SK-N-SH (cell line): ENCODE measurements around the gene HHATL. TPM values are rescaled to one million over a fixed set of nuclear protein-coding genes. Genes with fewer than 3 reads are reported as not detected.

Experiments
- CTCF ChIA-PET: fragments of 300-600, 350-600 bp; formaldehyde crosslinking; extraction: SDS; loops from one replicate; lab custom pipeline; 2021; lab: Yijun Ruan, JAX
- POLR2A ChIA-PET: fragments of 350-600 bp; sonication (Branson Sonifier 250); formaldehyde crosslinking; extraction: SDS; loops from one replicate; lab custom pipeline; 2020; ENCODE audit warnings: antibody characterized with exemption, inconsistent platforms; lab: Yijun Ruan, JAX
- DNase-seq: peaks from one replicate; pipeline ENCODE4 v3.0.0; 2012
- H2AFZ ChIP-seq: fragments of 200-600 bp; sonication (generic); 2 replicates; pipeline ENCODE4 v1.8.1; 2016; ENCODE audit warnings: antibody characterized with exemption, mild to moderate bottlenecking, low read depth
- H3F3A ChIP-seq: fragments of 200-600 bp; sonication (generic); replicated peaks from 2 replicates; pipeline ENCODE3; 2016; ENCODE audit warnings: antibody characterized with exemption, mild to moderate bottlenecking; ENCODE audit not compliant: insufficient read depth
- H3K27ac ChIP-seq, 2 experiments: fragments of 200-500 bp in 1 of 2; fragments of 200-600 bp in 1 of 2; sonication (Bioruptor generic) in 1 of 2; sonication (generic), shearing (Covaris generic) in 1 of 2; 2 replicates each; pipeline versions ENCODE4 v1.5.1 to v1.6.1; 2014 to 2016; ENCODE audit warnings: low read depth in 2 of 2, inconsistent platforms in 1 of 2, low read length in 1 of 2, mild to moderate bottlenecking in 1 of 2, mixed read lengths in 1 of 2
- H3K27me3 ChIP-seq: fragments of 200-600 bp; sonication (generic), shearing (Covaris generic); 2 replicates; pipeline ENCODE4 v1.6.1; 2016; ENCODE audit warnings: mixed run types; ENCODE audit not compliant: insufficient read depth
- H3K36me3 ChIP-seq, 2 experiments: fragments of 200-500 bp in 1 of 2; fragments of 200-600 bp in 1 of 2; sonication (Bioruptor generic) in 1 of 2; sonication (generic) in 1 of 2; replicated peaks in 1 of 2; 2 replicates each; pipeline versions ENCODE3 to v1.5.1; 2014 to 2016; ENCODE audit warnings: low read length in 1 of 2, mild to moderate bottlenecking in 1 of 2; ENCODE audit not compliant: insufficient read depth in 2 of 2, control insufficient read depth in 1 of 2
- H3K4me1 ChIP-seq, 2 experiments: fragments of 200-500 bp in 1 of 2; fragments of 200-600 bp in 1 of 2; sonication (Bioruptor generic) in 1 of 2; sonication (generic), shearing (Covaris generic) in 1 of 2; 2 replicates each; pipeline versions ENCODE4 v1.5.1 to v1.6.1; 2014 to 2016; ENCODE audit warnings: low read depth in 1 of 2, low read length in 1 of 2, mixed run types in 1 of 2; ENCODE audit not compliant: insufficient read depth in 2 of 2, control insufficient read depth in 1 of 2
- H3K4me2 ChIP-seq: fragments of 200-600 bp; sonication (generic), shearing (Covaris generic); 2 replicates; pipeline ENCODE4 v1.6.1; 2017; ENCODE audit warnings: mixed run types
- H3K4me3 ChIP-seq, 2 experiments: fragments of 200-500 bp in 1 of 2; fragments of 200-600 bp in 1 of 2; sonication (Bioruptor generic) in 1 of 2; sonication (generic), shearing (Covaris generic) in 1 of 2; 2 replicates each; pipeline versions ENCODE4 v1.5.1 to v1.8.1; 2014 to 2016; ENCODE audit warnings: low read depth in 2 of 2, inconsistent platforms in 1 of 2, low read length in 1 of 2, mild to moderate bottlenecking in 1 of 2, mixed read lengths in 1 of 2, moderate library complexity in 1 of 2
- H3K79me2 ChIP-seq: fragments of 200-600 bp; sonication (generic); 2 replicates; pipeline ENCODE4 v1.8.1; 2017; ENCODE audit warnings: mild to moderate bottlenecking; ENCODE audit not compliant: insufficient read depth
- H3K9ac ChIP-seq: fragments of 200-600 bp; sonication (generic); 2 replicates; pipeline ENCODE4 v1.6.1; 2017; ENCODE audit warnings: mixed run types
- H3K9me2 ChIP-seq: fragments of 200-600 bp; sonication (generic); 2 replicates; pipeline ENCODE4 v1.6.1; 2017; ENCODE audit warnings: mixed run types
- H3K9me3 ChIP-seq: fragments of 200-600 bp; sonication (generic); 2 replicates; pipeline ENCODE4 v1.6.1; 2017; ENCODE audit warnings: mixed run types, mild to moderate bottlenecking, moderate library complexity
- H4K20me1 ChIP-seq: fragments of 200-600 bp; sonication (generic); 2 replicates; pipeline ENCODE4 v1.6.1; 2017; ENCODE audit warnings: mild to moderate bottlenecking, mixed run types; ENCODE audit not compliant: insufficient read depth
- NFIC ChIP-seq: IDR thresholded peaks from 2 replicates; pipeline ENCODE4 v1.4.0; 2012; ENCODE audit warnings: borderline replicate concordance
- RAD21 ChIP-seq: IDR thresholded peaks from 2 replicates; pipeline ENCODE4 v1.6.1; 2012; ENCODE audit warnings: mild to moderate bottlenecking, low read length
- RCOR1 ChIP-seq: fragments of 150-350 bp; IDR thresholded peaks from 2 replicates; pipeline ENCODE4 v1.6.1; 2017; ENCODE audit warnings: antibody characterized with exemption, low read length
- SIN3A ChIP-seq: IDR thresholded peaks from 2 replicates; pipeline ENCODE4 v1.6.1; 2012; ENCODE audit warnings: low read depth, mild to moderate bottlenecking, low read length, moderate library complexity, borderline replicate concordance
- YY1 ChIP-seq: IDR thresholded peaks from 2 replicates; pipeline ENCODE4 v1.4.0; 2012; ENCODE audit warnings: low read depth, mild to moderate bottlenecking
- WGBS: methylation state at CpG from one replicate; pipeline ENCODE4 v1.1.6; 2017; ENCODE audit warnings: low lambda C conversion rate; 5-methylcytosine and 5-hydroxymethylcytosine counted together
- polyA plus RNA-seq, 3 experiments: library from polyadenylated mRNA; depleted of rRNA; stranded (reverse); fragments of >200 nt; gene quantifications; 2 replicates each; pipeline ENCODE4 v1.2.3, GENCODE V29; 2012
- TF ChIP-seq, protein P1 (sequence below): IDR thresholded peaks from 2 replicates; pipeline ENCODE4 v1.6.1; 2012; ENCODE audit warnings: mild to moderate bottlenecking, low read depth, low read length, moderate library complexity
- TF ChIP-seq, protein P2 (sequence below): fragments of 200-600 bp; sonication (generic); IDR thresholded peaks from 2 replicates; pipeline ENCODE4 v1.6.1; 2017; ENCODE audit warnings: antibody characterized with exemption, mild to moderate bottlenecking, moderate library complexity
- TF ChIP-seq, protein P3 (sequence below): IDR thresholded peaks from 2 replicates; pipeline ENCODE4 v1.4.0; 2012; ENCODE audit warnings: low read depth
- TF ChIP-seq, protein P4 (sequence below): IDR thresholded peaks from 2 replicates; pipeline ENCODE4; 2012

Gene HHATL
- polyA plus RNA-seq, 1 of the 3 experiments (the other 2 are of a cell fraction): not detected

DNA sequence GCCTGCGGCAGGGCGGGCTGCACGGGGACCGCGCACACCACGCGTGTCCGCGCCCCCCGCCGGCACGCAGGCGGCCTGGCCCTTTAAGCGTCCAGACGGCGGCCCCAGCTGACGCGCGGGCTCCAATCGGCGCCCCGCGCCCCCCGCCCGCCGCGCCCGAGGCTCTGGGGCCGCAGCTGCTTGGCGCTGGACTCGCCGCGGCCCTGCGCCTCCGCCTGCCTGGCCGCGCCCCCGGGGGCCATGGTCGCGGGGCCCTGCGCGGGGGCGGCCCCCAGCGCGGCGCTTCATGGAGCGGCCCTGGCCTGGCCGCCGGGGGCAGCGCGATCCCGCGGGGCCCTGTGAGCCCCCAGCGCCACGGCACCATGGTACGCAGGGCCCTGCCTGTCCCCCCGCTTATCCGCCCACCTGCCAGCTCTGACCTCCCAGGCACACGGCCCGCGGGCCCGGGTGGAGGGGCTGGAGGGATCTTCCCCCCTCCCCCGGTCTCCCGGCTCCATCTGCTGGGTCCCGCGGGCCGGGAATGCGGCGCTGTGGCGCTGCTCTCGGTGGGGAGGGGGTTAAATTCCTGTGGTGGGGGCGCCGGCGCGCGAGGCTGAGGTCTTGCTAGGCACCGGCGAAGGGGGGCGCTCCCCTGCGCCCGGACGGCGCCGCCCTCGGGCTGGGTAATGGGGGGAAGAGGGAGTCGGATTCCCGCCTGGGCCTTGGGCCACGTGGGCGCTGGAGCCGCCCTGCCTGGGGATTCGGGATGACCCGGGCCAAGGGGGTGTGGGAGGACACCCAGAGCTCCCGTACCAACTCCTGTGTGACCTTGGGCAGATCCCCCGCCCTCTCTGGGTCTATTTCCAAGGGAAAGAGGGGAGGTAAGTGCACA is 48.0 kb downstream of the HHATL start (continued):
- TF ChIP-seq, protein P1, sequence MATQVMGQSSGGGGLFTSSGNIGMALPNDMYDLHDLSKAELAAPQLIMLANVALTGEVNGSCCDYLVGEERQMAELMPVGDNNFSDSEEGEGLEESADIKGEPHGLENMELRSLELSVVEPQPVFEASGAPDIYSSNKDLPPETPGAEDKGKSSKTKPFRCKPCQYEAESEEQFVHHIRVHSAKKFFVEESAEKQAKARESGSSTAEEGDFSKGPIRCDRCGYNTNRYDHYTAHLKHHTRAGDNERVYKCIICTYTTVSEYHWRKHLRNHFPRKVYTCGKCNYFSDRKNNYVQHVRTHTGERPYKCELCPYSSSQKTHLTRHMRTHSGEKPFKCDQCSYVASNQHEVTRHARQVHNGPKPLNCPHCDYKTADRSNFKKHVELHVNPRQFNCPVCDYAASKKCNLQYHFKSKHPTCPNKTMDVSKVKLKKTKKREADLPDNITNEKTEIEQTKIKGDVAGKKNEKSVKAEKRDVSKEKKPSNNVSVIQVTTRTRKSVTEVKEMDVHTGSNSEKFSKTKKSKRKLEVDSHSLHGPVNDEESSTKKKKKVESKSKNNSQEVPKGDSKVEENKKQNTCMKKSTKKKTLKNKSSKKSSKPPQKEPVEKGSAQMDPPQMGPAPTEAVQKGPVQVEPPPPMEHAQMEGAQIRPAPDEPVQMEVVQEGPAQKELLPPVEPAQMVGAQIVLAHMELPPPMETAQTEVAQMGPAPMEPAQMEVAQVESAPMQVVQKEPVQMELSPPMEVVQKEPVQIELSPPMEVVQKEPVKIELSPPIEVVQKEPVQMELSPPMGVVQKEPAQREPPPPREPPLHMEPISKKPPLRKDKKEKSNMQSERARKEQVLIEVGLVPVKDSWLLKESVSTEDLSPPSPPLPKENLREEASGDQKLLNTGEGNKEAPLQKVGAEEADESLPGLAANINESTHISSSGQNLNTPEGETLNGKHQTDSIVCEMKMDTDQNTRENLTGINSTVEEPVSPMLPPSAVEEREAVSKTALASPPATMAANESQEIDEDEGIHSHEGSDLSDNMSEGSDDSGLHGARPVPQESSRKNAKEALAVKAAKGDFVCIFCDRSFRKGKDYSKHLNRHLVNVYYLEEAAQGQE: no peak
- 0 out of 2 replicates have a peak, but pooled peaks have one; percentile 31 for TF ChIP-seq YY1

DNA sequence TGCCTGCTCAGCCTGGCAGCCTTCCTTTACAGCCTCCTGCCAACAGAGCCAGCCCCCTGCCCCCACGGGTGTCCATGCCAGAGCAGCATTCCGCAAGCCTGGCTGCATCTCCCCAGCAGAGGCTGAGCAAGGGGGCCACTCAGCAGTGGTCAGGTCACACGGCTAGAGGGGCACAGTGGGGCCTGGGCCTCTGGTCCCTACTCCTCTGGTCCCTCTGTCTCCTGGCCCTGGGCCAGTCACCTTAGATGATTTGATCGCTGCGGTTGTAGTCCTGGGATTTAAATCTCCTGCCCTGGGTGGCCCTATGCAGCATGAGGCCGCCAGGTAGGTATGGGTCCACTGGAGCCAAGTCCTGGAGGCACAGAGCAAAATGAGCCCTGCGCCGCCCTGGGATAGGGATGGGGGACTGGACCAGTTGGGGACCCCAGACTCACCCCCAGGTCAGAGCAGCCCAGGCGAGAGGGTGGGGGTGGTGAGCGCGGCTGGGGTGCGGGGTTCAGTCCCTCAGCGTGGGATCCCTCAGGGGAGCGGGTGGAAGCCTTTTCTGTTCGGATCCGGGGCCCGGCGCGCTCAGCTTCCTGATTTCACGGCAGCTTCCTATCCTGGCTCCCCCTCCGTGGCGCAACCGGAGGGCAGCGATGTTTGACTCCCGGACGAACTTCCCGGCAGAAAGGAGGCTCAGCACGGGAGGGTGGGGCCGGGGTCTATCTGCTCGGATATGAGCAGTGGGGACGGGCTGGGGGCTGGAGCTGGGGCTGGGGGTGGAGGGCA is 48.9 kb downstream of the HHATL start, which contains the start of gene ZBTB47:
Gene ZBTB47, plus strand, starts transcription at position 138 of the 771 bp plus-strand sequence. CDS start 4,659 bp downstream, outside the sequence.
- H3K9me3 ChIP-seq: no peaks in the 10 kb centered on the region
- no peaks in the 10 kb centered on the region for H3K9me2 ChIP-seq
- WGBS: 20% methylated on average over 5 of the region's 31 CpGs
- peaks cover 24% of the 10 kb centered on the region for H3F3A ChIP-seq
- H2AFZ ChIP-seq: peak within 1 kb of the TSS; percentile 74
- peaks cover 24 to 42% of the 10 kb centered on the region in 2 experiments for H3K4me1 ChIP-seq
- H3K4me2 ChIP-seq: peak within 1 kb of the TSS; percentile 99
- CTCF ChIA-PET: interaction anchor here (0.7 to 2.7 kb wide), 8 partner anchors 17 to 187 kb away, joined by 3 to 12 read pairs (median 4); partner anchors contain the start of genes NKTR and SEC22C
- H3K4me3 ChIP-seq: peak within 1 kb of the TSS; percentile 83 to 91
- TF ChIP-seq, protein P2, sequence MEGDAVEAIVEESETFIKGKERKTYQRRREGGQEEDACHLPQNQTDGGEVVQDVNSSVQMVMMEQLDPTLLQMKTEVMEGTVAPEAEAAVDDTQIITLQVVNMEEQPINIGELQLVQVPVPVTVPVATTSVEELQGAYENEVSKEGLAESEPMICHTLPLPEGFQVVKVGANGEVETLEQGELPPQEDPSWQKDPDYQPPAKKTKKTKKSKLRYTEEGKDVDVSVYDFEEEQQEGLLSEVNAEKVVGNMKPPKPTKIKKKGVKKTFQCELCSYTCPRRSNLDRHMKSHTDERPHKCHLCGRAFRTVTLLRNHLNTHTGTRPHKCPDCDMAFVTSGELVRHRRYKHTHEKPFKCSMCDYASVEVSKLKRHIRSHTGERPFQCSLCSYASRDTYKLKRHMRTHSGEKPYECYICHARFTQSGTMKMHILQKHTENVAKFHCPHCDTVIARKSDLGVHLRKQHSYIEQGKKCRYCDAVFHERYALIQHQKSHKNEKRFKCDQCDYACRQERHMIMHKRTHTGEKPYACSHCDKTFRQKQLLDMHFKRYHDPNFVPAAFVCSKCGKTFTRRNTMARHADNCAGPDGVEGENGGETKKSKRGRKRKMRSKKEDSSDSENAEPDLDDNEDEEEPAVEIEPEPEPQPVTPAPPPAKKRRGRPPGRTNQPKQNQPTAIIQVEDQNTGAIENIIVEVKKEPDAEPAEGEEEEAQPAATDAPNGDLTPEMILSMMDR: no peak
- TF ChIP-seq NFIC (peak; percentile 68), RCOR1 (no peak), SIN3A (0 out of 2 replicates have a peak, but pooled peaks have one; percentile 6), RAD21 (no peak)
- TF ChIP-seq, protein P3, sequence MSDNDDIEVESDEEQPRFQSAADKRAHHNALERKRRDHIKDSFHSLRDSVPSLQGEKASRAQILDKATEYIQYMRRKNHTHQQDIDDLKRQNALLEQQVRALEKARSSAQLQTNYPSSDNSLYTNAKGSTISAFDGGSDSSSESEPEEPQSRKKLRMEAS: peak; percentile 31; the same call in 1 of the 2 replicates
- TF ChIP-seq, protein P4, sequence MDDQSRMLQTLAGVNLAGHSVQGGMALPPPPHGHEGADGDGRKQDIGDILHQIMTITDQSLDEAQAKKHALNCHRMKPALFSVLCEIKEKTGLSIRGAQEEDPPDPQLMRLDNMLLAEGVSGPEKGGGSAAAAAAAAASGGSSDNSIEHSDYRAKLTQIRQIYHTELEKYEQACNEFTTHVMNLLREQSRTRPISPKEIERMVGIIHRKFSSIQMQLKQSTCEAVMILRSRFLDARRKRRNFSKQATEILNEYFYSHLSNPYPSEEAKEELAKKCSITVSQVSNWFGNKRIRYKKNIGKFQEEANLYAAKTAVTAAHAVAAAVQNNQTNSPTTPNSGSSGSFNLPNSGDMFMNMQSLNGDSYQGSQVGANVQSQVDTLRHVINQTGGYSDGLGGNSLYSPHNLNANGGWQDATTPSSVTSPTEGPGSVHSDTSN: no peak
- TF ChIP-seq, all 33 proteins: peak for 3
- DNase-seq: no peak
- peaks cover 57% of the 10 kb centered on the region for H3K79me2 ChIP-seq
- H3K9ac ChIP-seq: peak within 1 kb of the TSS; percentile 88
- H3K36me3 ChIP-seq: peaks cover 5 to 16% of the 10 kb centered on the region in 2 experiments
- H3K27ac ChIP-seq: peak within 1 kb of the TSS; percentile 83 to 84
- POLR2A ChIA-PET: interaction anchor here (0.9 to 1.5 kb wide), 2 partner anchors 53 kb away, joined by 3 to 4 read pairs; partner anchors contain the start of gene NKTR
- no peaks in the 10 kb centered on the region for H3K27me3 ChIP-seq
- peaks cover 8% of the 10 kb centered on the region; the same call in 1 of the 2 replicates for H4K20me1 ChIP-seq
